ES-I3 (cell line): Measurements from ENCODE around the gene MVD.
A peak's percentile ranks its signal among the peaks of the same experiment; 100 is the strongest.

Source experiments
- H3K36me3 ChIP-seq: 2 replicates; pipeline ENCODE4 v1.6.1; 2013; ENCODE audit warnings: mild to moderate bottlenecking, low read length, control low read depth, moderate library complexity; ENCODE audit not compliant: insufficient read depth
- H3K4me1 ChIP-seq: 2 replicates; pipeline ENCODE4 v1.6.1; 2013; ENCODE audit warnings: mild to moderate bottlenecking, control low read depth, low read length; ENCODE audit not compliant: insufficient read depth
- H3K9ac ChIP-seq: 2 replicates; pipeline ENCODE4 v1.6.1; 2013; ENCODE audit warnings: low read depth, mild to moderate bottlenecking, low read length, moderate library complexity
- H3K9me3 ChIP-seq: 2 replicates; pipeline ENCODE4 v1.6.1; 2013; ENCODE audit warnings: mild to moderate bottlenecking, low read length, moderate library complexity; ENCODE audit not compliant: control insufficient read depth, insufficient read depth

Gene MVD, protein sequence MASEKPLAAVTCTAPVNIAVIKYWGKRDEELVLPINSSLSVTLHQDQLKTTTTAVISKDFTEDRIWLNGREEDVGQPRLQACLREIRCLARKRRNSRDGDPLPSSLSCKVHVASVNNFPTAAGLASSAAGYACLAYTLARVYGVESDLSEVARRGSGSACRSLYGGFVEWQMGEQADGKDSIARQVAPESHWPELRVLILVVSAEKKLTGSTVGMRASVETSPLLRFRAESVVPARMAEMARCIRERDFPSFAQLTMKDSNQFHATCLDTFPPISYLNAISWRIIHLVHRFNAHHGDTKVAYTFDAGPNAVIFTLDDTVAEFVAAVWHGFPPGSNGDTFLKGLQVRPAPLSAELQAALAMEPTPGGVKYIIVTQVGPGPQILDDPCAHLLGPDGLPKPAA

DNA sequence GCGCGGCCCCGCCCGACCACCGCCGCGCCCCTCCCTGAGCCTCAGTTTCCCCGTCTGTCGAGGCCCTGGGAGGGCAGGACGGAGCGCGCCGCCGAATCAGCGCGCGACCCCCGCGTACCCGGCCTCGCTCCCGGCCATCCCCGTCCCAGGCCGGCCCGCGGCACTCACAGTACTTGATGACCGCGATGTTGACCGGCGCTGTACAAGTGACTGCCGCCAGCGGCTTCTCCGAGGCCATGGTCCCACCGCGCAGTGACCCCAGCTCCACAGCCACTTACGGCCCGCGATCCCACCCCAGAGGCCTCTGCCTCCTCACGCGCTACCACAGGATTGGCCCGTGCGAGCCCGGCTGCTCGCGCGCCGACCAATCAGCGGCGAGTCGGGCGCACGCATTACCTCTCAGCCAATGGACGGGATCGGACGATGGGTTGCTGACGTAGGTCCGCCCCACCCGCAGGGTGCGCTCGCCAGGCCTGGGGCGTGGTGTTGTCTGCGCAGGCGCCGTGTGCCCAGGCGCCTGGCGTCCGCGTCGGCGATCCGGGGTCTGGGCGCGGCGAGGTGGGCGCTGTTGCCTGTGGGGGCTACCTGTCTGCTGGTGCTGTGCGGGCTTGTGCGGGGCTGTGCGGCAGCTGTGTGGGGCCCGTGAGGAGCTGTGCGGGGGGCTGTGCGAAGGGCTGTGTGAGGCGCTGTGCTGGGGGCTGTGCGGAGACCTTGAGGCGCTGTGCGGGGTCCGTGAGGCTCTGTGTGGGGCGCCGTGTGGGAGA lies at the start of gene MVD:
MVD (minus strand) TSS at position 249 of the 764 bp plus-strand sequence; CDS start at position 238, 11 bp downstream.
- Histone ChIP-seq H3K36me3 (no peaks in the 10 kb centered on the region), H3K9me3 (no peaks in the 10 kb centered on the region), H3K4me1 (no peaks in the 10 kb centered on the region), H3K9ac (peak within 1 kb of the TSS; percentile 52)

DNA sequence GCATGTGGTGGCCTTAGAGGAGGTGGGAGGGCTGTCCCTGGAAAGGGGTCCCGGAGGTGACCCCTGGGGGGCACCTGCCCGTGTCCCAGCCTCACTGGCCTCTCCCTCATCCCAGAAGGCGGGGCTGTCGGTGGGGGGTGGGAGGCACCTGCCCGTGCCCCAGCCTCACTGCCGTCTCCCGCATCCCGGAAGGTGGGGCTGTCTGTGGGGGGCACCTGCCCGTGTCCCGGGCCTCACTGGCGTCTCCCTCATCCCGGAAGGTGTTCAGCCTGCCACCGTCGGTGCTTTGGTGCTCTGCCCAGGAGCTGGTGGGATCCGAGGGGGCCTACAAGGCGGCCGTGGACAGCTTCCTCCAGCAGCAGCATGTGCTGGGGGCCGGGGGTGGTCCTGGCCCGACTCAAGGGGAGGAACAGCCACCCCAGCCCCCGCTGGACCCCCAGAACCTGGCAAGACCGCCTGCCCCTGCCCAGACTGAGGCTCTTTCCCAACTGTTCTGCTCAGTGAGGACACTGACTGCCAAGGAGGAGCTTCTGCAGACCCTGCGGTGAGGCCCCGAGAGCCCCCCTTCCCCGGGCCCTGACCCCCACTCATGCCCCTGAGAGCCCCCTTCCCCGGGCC lies 49.6 kb upstream of the MVD start:
- Histone ChIP-seq H3K9ac (no peak overlapping the region), H3K36me3 (peaks cover 3% of the 10 kb centered on the region; the same call in 1 of the 2 replicates), H3K9me3 (no peaks in the 10 kb centered on the region), H3K4me1 (no peaks in the 10 kb centered on the region)

DNA sequence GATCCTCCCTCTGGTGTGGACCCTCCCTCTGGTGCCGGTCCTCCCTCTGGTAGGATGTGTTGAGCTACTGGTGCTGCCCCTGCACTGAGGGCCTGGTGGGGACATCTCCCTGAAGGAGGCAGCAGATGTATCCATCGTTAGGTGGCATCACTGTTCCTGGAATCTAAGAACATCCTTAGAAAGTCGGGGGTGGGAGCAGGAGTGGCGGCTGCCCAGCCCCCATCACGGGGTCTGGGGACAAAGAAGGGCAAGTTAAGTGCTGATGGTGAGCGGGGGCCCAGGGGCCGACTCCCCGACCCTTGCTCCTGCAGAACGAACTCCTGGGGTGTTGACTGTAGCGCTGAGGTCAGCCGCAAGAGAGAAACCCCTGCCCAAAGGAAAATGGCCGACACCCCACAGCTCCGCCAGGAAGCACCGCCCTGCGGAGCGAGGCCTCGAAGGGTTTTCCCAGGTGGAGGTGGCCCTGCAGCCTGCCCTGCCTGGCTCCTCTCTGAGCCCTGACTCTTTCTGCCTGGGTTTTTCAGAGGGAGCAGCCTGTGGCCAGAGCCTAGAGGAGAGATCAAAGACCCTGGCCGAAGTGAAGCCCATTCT lies 49.0 kb upstream of the MVD start:
- Histone ChIP-seq H3K36me3 (peaks cover 3% of the 10 kb centered on the region; the same call in 1 of the 2 replicates), H3K9me3 (no peaks in the 10 kb centered on the region), H3K4me1 (no peaks in the 10 kb centered on the region), H3K9ac (no peak overlapping the region)

DNA sequence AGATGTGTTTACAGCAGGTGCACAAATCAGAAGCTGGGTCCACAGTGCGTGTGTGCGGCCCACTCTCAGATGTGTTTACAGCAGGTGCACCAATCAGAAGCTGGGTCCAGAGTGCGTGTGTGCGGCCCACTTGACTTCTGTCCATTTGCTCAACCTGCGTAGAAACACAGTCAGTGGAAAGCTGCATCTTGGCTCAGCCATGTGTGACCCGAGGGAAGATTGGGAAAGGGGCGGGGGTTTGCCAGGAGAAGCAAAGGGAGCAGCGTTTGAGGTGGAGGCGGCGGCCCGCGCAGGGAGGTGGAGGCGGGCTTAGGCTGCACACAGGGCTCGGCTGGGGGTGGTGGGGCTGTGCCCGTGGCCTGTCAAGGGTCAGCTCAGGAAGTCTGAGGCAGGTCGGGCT lies 47.7 kb upstream of the MVD start:
- Histone ChIP-seq H3K9me3 (no peaks in the 10 kb centered on the region), H3K4me1 (no peaks in the 10 kb centered on the region), H3K9ac (no peak overlapping the region), H3K36me3 (peaks cover 3% of the 10 kb centered on the region; the same call in 1 of the 2 replicates)

DNA sequence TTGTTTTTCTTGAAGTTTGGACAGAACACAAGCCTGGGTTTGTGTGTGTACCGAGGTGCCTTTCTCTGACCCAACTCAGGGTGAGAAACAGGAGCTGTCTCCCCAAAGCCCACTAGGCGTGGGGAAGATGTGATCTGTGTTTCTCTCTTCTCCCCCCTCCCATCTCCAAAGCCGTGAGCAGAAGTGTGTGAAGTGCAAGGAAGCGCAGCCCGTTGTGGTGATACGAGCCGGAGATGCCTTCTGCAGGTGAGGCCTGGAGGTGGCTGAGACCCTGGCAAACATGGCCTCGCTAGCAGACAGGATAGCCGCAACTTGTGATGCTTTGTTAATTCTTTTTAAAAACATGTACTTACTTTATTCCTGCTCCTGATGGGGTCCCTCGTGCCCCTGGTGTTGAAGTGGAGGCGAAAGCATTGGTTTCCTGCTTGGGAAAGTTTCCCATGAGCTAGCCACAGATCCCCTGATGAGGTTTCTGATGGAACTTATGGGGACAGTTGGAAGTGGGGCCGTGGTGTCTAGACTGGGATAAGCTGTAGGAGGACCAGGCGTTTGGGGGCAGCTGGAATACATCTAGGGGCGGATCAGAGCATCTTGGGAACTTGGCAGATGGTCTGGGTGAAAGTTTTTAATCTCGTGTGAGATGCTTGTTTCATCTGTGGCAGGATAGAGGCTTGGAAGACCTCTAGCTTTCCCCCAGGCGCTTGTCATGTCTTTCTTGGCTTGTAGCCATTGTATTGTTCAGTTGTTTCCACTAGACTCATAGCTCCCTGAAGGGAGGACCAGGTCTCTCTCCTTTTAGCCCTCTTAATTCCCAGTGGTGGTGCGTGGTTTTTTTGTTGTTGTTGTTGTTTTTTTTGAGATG lies 44.3 kb upstream of the MVD start:
- peak overlapping the region; percentile 92 for H3K9ac ChIP-seq
- no peaks in the 10 kb centered on the region for H3K36me3 ChIP-seq
- no peaks in the 10 kb centered on the region for H3K9me3 ChIP-seq
- H3K4me1 ChIP-seq = no peaks in the 10 kb centered on the region

DNA sequence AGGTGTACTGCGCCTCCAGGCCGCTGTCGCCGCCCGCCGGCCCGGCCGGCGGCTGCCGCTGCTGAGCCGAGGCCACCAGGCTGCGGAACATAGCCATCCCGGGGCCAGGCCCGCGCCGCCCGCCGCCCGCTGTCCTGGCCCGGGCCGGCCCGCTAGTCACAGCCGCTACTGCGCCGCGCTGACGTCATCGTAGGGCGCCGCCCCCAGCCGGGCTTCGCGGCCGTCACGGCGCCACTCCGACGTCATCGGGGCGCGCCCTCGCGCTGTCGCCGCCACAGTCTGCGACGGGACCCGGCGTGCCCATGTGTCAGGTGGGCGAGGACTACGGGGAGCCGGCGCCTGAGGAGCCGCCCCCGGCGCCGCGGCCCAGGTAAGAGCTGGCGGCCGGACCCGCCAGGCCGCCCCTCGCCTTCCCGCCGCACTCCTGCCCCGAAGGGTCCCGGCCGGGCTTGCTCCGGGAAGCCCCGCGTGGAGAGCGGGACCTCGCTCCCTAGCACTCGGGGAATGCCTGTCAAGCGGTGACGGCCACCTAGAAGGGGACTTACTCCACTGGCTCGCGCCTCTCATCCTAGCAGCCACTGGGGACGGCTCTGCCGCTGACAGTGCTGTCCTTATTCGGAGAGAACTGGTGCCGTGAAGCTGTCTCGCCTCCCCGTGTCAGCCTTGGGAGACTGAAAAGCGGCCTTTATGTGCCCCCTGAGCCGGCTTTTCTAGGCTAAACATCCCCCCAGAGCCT lies 43.5 kb upstream of the MVD start, which contains the start of the genes CTU2 and RNF166:
CTU2 (plus strand) TSS at position 275 of the 736 bp plus-strand sequence; CDS start at position 303, 28 bp downstream.
RNF166 (minus strand) TSS at position 180 of the 736 bp plus-strand sequence; CDS start at position 97, 83 bp downstream.
- Histone ChIP-seq H3K4me1 (no peaks in the 10 kb centered on the region), H3K9ac (peak within 1 kb of the TSS; percentile 92), H3K9me3 (no peaks in the 10 kb centered on the region), H3K36me3 (no peaks in the 10 kb centered on the region)

DNA sequence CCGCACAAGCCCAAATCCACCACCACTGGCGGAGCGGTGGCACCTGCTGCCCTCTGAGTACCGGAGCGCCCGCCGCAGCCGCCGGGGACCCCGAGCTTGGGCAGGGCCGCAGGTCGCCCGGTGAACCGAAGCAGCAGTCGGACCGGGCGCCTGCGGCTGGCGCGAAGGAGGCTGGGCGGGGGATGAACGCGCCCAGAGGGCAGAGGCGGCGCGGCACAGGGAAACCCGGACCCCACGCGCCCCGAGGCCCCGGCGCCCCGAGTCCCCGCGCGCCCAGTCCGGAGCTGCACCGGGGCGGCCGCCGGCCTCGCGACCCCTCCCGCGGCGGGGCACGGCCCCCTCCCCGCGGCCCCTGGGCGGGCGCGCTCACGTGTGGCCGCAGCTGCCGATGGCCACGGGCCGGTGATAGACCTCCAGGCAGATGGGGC lies 42.9 kb upstream of the MVD start:
- Histone ChIP-seq H3K4me1 (no peaks in the 10 kb centered on the region), H3K9me3 (no peaks in the 10 kb centered on the region), H3K36me3 (no peaks in the 10 kb centered on the region), H3K9ac (peak overlapping the region; percentile 92)

DNA sequence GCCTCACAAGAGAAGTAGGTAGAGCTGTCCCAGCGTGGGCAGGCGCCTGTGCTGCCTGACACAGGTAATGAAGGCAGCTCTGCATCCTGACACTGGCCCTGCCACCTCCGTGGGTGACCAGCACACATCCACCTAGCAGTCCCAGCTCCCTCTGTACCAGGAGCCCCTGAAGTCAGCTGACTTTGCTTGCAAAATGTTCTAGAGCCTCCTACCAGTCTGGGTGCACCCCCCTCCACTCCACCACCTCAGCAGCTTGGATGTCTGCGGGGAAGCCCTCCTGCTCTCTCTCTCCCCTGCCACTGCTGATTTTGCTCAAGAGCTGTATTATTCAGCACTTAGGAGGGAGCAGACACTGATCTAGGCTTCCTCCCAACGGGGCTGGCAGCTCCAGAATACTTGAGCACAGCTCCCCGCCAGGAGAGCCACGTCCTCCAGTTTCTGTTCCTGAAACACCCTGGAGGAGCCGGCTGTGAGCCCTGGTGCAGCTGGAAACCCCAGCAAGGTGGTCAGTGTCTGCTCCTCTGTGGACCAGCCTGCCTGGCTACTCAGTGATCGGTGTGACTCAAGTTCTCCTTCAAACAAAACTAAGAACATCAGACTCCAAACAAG lies 42.3 kb upstream of the MVD start:
- H3K9ac ChIP-seq = peak overlapping the region; percentile 92
- no peaks in the 10 kb centered on the region for H3K4me1 ChIP-seq
- no peaks in the 10 kb centered on the region for H3K36me3 ChIP-seq

DNA sequence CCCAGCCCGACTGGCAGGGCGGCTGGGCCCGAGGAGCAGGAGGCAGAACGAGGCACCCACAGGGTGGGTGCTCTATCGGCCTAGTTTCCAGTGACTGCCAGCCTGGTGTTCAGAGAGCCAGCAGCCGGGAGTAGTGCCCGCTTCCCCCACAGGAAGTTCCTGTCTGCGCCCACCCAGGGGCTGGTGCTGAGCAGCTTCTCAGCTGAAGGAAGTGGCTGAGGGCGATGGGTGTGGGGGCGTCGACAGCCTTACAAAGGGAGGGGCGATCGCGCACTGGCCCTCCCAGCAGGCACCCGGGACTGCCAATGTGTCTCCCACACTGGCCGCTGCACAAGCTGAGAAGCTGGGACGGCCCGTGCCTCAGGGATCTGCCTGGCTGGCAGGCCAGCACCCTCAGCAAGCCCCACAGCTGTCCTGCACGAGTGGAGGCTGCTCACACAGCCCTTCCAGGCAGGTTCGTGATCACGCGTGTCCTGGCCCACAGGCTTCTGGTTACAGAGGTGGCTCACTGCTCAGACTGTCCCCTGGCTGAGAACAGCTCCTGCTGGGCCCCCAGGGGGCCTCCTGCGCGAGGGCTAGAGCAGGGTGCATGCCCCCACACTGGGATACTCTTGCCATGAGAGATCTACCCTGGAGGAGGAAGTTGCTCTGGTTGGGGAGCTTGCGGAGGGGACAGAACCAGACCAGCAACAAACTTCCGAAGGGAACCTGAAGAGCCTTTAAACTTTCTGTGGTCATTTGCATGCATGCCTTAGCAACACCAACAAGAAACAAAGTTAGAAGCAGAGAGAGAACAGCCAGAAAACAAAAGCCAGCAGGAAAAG lies 40.8 kb upstream of the MVD start:
- Histone ChIP-seq H3K4me1 (no peaks in the 10 kb centered on the region), H3K36me3 (no peaks in the 10 kb centered on the region), H3K9me3 (no peaks in the 10 kb centered on the region), H3K9ac (no peak overlapping the region)

More for the DNA sequence above, 42.3 kb upstream of the MVD start:
- no peaks in the 10 kb centered on the region for H3K9me3 ChIP-seq

DNA sequence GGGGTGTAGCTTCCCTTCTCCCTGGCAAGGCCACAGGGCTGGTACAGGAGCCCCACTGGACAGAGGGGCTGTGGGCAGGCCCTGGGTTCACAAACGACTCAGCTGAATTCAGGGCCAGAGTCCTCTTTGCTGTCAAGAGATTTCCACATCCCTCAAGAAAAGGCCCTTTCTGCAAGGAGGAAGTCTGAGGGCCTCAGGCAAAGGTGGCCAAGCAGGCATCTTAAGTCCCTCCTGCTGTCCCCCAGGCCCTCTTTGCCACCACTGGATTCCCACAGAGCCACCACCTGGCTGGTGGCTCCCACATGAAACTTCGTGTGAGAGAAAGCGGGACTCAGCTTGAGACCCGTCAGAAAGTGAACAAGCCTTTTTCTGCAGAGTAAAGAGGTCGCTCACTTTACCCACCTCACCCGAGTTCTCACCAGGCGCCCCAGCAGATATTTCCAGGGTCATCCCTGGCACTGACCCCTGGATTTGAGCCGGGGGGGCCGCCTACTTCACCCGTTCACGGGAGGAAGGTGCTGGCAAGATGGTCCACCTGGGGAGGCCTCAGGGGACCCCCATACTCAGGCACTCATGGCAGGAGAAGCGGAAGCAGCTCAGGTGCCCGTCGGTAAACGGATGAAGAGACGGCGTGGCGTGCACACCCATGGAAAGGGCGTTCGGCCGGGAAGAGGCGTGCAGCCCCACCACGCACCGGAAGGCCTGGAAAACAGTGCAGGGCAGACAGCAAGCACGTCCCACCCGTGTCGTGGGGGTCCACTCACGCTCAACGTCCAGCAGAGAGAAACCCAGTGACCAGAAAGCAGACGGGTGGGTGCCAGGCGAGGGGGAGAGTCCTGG lies 39.7 kb upstream of the MVD start:
- Histone ChIP-seq H3K9me3 (no peaks in the 10 kb centered on the region), H3K4me1 (no peaks in the 10 kb centered on the region), H3K36me3 (no peaks in the 10 kb centered on the region; the same call in 1 of the 2 replicates), H3K9ac (no peak overlapping the region)

DNA sequence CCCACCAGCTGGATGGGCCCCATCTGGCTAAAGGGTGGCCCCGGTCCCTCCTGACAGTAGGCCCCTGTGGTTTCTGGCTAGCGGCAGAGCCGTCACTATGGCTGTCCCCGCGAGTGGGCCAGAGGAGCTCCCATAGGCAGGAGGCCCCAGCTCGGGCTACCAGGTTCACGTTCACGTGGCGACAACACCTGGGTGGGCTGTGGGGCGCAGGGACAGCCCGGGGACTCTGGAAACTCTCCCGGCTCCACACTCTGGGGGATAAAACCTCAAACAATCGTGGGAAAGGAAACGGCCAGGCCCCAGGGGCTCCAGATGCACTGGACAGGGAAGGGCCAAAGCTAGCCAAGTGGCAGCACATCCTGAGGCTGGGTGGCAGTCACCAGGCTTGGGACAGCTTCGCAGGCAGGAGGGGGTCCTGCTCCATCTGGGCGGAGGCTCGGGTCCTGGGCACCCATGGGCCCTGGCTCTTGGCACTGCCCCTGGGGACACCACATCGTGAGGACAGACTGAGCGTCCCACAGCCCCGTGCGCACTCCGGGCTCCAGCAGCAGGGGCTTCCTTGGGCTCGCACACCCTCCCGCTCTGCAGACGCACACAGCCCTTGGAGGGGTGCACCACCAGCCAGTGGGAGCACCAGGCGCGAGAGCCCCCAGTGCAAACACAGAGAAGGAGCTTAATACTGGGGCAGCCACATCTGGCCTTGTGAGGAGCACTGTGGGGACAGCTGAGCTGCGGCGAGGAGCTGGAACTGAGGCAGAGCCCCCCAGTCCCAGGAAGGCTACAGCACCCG lies 38.9 kb upstream of the MVD start:
- Histone ChIP-seq H3K9me3 (no peaks in the 10 kb centered on the region), H3K36me3 (no peaks in the 10 kb centered on the region; the same call in 1 of the 2 replicates), H3K9ac (no peak overlapping the region), H3K4me1 (no peaks in the 10 kb centered on the region)
